ENCODE results near the gene DNTT.

DNTT gene

DNA sequence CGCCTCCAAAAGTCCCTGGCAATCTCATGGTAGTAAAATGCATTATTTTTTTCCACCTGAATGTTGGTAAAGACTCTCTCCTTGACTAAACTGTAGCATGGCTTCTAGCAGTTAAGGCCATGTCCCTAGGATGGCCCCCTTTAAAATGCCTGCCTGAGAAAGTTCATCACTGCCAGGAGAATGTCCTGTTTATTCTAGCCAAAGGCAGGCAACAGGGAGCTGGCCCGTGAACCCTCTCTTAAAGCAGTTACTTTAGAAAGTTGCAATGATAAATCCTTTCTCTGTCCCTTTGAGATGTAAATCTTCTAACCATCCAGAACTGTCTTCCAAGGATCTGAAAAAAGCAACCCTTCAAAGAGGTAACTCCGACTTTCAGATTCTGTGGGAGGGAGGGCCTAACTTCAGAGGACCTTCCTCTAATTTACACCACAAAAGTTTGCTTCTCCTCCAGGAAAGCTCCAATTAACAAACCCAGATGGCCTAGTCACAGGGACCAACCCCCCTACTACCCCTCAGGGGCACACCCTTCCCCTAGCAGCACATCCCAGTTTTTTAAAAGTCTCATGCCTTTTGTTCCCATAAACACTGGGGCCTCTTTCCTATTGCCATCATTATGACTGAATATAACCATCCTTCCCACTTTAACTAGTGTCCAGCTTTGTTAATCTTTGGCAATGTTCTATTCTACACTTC is 5.5 kb downstream of the DNTT start:
- no peak for DNase-seq (ENCODE audit: low read depth)

DNA sequence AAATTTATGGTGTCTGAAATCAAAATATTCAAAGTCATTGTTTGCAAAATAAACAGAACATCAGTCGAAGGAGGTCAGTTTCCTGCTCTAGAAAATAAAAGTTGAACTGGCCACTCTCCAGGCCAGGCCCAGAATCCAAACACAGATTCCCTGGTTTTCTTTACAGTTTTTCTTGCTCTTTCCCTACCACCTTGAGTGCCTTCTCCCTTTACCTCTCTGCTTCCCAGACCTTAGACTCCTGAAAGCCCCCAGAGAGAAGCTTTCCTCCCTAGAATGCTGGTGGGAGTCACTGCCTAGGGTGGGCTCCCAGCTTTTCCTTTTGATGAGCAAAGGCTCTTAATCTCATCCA is 6.1 kb downstream of the DNTT start:
- no peak for DNase-seq (ENCODE audit: low read depth)

DNA sequence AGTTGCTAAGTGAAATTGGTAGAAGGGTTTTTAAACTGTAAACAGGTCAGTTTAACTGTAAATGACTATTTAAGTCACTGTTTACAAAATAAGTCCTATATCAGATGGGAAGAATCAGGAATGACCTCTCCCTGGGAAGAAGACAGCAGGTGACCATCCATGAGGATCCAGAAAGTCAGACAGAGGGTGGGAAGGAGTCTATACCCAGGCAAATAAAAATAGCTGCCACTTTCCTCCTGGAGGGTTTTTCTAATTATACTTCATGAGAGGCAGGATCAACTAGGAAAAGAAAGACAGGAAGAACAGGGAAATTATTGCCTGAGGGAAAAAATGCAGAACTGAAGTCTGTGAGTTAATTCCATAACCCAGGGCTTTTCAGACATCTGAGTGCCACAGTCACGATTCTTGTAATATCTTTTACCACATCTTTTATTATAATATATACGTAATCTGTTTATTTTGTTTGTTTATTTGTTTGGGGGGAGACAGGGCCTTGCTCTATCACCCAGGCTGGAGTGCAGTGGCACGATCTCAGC is 7.0 kb downstream of the DNTT start:
- DNase-seq (ENCODE audit: low read depth) = no peak

DNA sequence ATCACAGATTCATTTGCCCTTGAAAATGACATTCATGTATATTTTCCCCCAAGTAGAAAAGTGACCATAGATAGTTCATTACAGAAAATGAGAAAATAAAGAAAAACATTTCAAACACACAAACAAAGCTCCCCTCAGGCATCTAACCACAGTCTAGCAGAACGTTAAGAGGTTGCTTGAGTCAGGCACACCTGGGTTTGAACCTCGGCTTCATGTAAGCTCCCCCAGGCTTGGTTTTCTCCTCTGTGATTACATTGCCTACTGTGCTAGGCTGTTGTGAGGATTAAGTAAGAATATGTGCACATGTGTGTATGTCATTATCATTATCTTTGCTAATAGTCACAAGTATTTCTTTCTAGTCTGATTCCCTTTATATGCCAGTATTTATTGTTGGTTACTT is 9.1 kb downstream of the DNTT start:
- DNase-seq (ENCODE audit: low read depth) = no peak

DNA sequence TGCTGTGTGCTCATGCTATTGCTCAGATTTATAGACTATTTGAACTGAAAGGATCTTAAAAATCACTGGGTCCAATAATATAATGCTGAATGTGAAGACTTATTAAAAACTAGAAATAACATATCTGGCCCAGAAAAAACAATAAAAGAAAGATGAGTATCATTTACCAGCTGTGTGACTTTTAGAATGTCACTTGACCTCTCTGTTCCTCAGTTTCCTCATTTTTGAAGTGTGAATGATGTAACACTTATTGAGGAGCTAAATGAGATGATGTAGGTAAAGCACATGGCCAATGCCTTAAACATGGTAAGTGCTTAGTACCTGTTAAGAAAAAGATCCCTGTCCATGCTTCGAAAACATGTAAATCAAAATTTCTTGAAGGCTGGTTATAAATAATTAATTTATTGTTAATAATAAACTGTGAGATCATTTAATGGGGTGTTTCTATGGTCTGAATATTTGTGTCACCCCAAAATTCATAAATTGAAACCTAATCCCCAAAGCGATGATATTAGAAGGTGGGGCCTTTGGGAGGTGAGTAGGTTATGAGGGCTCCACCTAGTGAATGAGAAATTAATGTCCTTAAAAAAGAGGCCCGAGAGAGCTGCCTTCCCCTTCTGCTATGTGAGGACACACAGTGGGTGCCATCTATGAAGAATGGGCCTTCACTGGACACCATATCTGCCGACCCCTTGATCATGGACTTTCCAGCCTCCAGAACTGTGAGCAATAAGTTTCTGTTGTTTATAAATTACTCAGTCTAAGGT is 13.0 kb downstream of the DNTT start:
- DNase-seq (ENCODE audit: low read depth) = no peak

DNA sequence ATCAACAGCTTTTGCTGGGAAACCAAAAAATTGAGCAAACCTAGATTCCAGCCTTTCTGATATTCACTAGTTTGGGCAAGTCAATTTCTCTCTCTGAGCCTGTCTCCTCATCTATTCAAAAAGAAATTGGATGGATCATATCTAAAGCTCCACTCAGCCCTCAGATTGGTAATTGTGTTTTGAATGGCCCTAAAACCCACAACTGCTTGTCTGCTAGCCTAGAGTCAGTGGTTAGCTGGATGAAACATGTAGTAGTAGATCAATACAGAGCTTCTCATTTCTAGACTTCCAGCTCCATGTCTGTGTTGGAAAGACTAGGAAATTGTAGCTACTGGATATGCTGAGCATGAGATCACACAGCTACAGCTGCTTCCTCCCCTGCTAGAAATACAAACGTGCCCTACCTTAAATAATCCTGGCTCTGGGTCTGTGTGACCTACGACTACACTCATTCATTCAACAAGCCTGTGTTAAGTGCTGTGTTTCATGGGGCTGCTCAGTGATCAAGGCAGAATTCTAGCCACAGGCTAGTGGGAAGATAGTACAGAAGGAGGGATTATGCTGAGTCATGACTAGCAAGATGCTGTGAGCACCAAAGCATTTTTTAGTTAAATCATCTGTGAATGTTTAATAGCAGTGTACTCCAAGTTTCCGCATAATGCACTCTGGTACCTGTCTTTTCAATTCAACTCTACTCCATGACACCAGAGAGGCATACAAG is 15.7 kb downstream of the DNTT start:
- peak; percentile 13 for DNase-seq (ENCODE audit: low read depth)

DNA sequence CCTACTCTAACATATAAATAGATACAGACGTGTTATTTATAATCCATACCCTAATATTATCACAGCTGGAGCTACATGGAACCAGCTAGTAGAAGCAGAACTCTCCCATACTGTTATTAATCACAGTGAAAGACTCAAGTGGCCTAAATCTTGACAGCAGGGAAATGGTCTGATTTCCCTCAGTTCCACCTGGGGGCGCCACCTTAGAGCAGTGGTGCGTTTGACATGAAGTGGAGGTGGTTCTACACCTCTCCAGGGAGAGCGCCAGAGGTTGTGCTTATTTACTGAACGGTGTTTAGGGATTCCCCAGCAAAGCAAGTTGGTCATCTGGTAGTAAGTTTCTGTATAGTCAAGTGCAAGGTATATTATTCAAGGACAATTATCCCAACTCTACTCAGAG is 17.6 kb downstream of the DNTT start:
- DNase-seq (ENCODE audit: low read depth) = no peak

DNA sequence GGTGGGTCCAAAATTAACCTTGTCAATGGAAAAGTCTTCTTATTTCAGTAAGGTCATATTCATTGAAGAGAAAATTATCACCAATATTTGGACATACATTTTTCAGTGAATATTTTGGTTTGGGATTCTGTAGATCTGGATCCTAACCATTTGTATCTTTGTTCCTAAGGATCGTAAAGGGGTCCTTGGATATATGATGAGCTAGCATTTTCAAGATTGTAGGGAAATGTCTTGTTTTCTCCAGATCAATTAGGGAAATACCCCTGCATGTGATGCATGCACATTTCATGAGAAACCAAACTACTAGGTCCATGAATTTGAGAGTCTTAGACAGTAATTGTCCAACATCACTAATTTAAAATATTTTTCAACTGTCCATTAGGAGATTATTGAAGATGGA is 18.0 kb downstream of the DNTT start:
- no peak for DNase-seq (ENCODE audit: low read depth)

DNA sequence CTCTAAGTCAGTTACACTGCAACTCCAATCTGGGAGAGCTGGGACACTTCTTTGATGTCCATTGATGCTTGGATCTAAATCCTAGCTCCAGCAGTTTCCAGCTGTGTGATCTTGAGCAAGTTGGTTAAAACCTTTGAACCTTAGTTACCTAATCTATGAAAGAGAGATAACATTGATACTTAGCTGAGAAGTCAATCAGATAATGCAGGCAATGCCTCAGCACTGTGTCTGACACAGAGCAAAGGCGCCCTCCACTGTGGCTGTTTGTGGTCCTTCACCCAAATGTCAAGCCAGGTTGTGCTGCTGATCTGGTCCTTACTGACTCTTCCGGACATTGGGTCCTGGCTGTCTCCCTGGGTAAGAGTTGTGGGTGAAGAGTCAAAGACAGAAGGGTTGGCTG is 20.2 kb downstream of the DNTT start:
- no peak for DNase-seq (ENCODE audit: low read depth)

DNA sequence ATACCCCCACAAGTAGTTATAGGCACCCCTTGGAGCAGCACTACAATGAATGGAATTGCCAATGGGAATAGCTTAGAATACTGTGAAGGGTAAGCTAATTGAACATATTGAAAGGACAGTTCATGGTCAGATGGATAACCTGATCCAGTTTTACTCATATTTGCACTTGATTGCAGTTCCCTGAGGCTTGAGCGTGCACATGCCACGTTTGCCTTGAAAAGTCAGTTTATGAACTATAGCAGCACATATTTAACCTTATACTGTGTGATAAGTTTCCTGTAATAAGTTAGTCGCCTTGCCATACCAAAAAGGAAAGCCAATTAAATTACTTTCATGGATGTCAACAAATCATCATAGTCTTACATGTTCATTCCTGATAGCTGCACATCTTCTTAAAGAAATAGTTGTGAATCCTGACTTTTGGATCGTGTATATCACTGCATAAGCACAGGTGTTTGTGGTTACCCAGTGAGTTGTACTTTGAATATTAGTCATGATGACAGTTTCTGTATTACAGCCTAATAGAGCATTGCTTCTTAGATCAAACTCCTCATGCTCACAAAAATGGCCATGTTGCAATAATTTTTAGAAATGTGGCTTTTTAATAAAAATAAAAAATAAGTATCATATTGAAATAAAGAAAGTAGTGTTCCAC is 21.6 kb downstream of the DNTT start:
- DNase-seq (ENCODE audit: low read depth) = no peak

DNA sequence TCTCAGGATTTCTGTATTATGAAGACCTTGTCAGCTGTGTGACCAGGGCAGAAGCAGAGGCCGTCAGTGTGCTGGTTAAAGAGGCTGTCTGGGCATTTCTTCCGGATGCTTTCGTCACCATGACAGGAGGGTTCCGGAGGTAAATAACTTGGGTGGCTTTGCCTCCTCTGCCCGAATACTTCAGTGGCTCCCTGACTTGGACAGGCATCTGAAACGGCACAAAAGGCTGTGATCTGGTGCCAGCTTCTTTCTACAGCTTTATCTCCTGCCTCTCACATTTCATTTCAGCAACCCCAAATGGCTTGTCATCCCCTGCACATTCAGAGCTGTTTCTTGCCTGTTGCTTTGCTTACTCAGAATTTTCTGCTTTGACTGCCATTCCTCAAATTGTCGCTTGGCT is 23.2 kb downstream of the DNTT start:
- no peak for DNase-seq (ENCODE audit: low read depth)

DNA sequence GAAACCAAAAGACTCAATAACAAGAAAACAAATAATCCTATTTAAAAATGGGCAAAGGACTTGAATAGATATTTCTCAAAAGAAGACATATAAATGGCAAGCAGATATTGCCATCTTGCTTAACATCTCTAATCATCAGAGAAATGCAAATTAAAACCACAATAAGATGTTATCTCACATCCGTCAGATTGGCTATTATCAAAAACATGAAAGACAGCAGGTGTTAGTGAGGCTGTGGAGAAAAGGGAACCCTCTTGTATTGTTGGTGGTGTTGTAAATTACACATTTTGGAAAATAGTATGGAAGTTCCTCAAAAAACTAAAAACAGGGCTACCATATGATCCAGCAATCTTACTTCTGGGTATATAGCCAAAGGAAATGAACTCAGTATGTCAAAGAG is 28.9 kb downstream of the DNTT start:
- no peak for DNase-seq (ENCODE audit: low read depth)

DNA sequence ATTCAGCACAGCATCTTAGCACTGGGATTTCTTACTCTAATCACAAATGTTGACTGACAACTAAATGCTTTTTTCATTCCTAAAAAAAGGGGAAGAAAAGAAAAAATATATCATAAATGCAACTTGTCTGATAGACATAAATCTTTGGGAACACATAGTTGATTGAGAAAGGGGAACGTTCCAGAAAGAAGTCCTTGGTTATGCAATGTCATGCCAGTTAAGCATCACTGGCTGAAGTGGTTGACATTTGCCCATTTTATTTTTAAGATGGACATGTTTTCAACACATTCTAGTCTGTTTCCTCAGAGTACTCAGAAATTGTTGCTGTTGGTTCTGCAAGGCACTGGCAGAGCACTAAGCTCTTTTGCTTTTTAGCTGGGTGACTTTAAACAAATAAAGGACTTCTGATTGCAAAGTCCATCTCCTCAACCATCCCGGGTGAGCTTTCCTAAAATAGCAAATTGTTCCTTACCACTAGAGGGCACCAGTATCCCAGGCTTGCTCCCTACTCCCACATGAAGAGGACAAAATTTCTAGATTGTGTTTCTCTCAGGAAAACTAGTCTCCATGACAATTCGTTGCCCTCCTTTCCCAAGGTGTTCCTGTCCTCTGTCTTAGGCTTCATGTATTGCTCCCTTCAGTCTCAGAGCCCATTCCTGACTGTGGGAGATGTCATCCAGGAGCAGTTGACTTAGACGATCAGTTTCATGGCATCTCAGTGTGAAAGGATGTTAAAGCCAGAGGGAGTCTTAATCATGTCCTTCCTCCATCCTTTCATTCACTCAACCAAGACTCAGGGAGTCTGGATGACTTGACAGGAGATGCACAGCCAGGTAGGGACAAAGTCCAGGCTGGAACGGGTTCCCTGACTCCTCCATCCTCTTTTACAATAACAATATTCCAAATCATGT is 30.6 kb downstream of the DNTT start:
- peak; percentile 29 for DNase-seq (ENCODE audit: low read depth)

DNA sequence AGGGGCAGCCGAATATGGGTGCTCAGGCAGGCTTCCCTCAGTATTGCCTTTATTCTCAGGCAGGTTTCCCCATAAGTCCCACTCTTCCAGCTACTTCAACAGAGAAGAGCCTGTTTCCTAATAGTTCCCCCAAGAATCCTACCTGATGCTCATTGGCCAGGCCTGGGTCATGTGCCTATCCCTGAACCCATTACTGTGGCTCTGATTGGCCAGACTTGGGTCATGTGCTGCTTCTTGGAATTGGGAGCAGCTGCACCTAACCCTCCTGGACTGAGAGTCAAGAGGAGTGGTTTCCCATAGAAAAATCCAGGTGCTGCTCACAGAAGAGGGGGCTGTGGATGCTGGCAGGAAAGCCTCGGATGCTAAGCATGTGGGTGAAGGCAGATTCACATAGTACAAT is 32.9 kb downstream of the DNTT start:
- no peak for DNase-seq (ENCODE audit: low read depth)

DNA sequence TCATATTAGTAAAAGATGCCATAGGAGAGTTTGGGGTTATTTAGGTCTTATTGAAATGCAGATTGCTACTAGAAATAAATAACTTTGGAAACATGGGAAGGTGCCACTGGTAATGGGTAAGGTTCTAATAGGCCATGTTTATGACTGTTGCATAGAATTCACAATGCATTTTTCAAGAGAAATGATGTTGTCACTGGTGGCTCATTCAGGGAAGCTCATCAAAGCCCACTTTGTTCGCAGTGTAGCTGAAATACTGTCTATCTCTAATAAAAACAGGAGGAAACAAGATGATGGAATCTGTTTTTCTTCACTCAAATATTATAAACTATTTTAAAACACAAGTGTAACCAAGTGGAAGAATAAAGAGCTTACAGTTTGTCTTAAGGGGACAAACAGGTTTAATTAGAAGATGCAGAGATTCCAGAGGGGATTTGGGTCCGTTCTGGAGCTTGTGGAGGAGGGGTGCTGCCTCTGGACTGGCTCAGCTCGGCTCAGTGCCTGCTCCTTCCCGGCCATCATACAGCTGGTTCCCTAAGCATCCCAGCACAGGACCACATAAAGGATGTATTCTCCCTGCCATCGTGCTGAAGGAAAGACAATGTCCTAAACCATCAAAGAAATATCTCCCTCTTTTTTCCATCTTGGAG is 34.2 kb downstream of the DNTT start:
- DNase-seq (ENCODE audit: low read depth) = no peak

DNA sequence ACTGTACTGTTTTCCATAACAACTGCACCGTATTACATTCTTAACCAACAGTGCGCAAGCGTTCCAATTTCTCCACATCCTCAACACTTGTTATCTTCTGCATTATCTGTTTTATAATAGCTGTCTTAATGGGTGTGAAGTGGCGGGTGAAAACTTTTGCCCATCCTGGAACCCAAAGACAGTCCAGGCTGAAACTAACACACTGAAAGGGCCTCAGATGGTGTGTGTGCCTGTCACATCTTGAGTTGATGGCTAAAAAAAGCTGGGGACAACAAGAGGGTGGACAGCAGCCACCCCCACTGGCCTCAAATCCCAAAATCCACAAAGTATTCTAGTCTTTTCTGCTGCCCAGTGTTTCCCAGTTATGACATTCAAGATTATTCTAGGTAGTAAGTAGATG is 35.1 kb downstream of the DNTT start:
- no peak for DNase-seq (ENCODE audit: low read depth)

DNA sequence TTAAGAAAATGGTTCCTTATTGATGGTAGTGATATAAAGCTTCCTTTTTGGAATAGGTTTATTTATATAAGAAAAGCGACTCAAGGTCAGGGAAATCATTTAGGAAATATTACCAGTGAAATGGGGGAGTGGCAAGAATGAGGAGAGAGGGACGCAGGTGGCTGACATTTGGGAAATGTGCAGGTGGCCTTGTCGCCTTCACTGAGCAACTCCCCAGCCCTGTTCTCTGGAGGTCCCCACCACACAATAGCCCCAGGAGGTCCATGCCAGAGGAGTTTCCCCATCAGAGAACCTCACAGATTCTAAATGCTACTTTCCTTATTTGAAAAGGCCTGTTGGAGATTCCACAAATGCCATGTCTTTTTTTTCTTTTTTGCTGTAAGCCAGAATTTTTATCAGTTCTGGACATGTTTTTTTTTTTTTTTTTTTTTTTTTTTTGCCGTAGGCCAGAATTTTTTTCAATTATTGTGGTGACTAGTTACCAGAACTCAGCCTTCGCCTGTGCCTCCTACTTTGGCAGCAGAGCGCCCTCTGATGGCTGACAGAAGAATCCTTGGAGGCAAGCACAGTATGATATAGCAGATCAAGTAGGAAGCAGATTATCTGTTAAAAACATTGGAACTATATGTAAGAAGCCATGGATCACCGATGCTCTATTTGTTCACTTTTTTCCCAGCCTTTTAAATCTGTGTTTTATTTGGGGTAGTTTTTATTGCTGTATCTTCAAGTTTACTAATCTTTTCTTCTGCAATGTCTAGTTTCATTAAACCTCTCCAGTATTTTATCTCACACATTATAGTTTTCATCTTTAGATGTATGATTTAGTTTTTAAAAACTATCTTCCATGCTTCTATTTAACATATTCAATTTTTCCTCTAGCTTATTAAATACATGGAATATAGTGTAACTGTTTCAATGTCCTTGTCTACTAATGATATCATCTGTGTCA is 36.0 kb downstream of the DNTT start:
- DNase-seq (ENCODE audit: low read depth) = peak; percentile 60

DNA sequence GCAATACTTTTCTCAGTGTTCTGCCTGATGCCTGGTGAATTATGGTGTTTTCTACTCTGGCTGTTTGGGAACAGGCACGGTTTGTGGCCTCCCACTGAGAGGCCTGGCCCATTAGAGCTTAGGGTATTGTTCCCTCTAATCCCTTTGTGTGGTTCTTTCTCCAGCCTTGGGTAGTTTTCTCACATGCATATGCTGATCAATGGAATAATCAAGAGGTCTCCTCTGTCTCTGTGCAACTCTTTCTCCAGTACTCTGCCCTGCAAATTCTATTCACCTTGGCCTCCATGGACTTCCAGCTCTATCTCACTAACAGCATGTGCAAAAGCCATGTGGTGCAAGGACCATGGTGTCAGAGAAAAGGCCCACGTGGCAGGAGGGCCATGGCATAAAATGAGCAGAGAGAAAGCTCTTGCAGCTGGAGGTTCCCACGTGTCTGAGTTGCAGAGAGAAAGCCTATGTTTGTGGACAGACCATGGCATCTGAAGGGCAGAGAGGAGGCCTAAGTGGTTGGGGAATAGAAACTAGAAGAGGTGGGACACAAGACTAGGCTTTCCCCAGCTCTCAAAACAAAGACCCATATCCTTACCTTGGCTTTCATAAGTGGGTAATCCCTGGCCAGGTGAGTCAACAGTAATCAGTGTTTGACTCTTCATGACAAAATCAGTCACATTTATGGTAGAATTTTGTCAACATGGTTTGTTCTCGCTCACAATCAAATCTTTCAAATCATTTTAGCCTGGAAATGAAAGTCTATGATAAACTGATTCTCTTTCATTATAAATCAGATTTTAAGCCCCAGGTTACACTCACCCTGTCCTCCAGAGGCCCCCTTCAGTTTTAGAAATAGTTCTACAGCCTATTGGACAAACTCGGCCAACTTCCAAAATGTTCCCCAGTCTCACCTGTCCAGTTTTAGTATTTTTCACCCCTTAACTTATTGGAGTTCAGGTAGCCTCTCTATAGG is 37.3 kb downstream of the DNTT start:
- DNase-seq (ENCODE audit: low read depth) = no peak

DNA sequence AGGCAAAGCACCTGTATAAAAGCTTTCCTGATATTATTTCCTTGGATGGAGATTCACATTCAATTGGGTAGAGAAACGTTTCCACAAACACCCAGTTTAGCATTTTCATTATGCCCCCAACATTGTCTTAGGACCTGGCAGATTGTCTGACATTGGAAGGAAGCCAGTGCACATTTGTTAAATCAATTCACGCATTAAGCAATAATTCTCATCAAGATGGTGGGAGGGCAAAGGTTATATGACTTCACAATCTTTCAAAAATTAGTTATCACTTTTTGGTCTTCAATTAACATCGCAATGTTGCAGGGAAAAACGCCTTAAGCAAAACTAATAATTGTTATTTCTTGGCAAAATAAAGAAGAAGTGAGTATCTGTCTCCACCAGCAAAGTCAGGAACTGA is 38.2 kb downstream of the DNTT start:
- no peak for DNase-seq (ENCODE audit: low read depth)

All from amniotic epithelial cell (primary cell).